HG03342 (cell line): ENCODE results near the gene FXYD6.
A peak's percentile ranks its signal among the peaks of the same experiment; 100 is the strongest.

ENCODE experiments used
- ATAC-seq: cut with Tn5 transposase; IDR thresholded peaks from one replicate; pipeline ENCODE4 v1.9.1; 2021; ENCODE audit warnings: mild to moderate bottlenecking, moderate library complexity; ENCODE audit not compliant: unreplicated experiment

FXYD6 gene

DNA sequence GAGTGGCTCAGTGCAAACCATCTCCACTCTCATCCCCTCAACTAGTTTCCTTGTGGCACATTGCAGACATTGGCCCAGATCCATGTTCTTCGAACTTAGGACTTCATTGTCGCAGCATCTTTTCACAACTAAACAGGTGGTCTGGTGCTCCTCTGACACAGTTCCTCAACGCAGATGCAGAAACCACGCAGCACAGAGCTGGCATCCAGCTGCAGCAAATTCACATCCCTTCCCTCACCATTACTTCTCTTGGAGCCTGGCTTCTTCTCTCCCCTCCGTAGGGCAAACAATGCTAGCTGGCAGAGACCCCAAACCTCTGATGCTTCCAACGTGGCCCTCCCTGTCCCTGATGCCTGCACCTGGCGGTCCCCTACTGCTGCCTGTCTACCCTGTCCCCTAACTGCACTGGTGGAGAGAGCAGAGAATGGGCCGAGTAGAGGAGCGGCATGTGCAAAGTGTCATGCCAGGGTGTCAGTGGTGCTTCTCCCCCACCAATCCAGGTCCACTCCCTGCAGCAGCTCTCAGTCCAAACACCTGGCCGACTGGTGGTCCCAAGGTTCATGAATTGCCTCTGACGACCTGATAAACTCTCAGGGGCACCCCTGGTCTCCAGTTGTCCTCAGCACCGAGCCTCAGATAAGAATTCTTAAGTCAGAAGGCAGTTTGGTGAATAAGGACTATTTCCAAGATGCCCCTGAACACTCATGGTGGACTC lies 34.6 kb upstream of the FXYD6 start:
- ATAC-seq = no peak

DNA sequence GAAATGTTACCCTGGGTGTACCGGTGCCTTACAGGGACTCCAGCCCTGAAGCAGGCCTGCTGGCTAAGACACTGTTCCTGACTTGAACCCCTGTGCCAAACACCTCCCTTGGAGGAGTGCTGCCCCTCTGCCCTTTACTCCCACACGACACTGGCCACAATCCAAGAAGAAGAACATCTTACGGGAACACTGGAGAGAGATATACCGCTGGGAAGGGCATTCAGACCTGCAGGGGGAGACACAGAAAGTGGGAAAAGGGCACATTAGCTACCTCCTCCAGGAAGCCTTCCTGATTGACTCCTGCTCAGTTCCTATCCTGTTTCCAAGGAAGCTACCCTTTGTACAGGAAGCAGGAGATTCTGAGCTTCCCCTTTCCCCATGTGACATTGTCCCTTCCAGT lies 34.1 kb upstream of the FXYD6 start:
- no peak for ATAC-seq

DNA sequence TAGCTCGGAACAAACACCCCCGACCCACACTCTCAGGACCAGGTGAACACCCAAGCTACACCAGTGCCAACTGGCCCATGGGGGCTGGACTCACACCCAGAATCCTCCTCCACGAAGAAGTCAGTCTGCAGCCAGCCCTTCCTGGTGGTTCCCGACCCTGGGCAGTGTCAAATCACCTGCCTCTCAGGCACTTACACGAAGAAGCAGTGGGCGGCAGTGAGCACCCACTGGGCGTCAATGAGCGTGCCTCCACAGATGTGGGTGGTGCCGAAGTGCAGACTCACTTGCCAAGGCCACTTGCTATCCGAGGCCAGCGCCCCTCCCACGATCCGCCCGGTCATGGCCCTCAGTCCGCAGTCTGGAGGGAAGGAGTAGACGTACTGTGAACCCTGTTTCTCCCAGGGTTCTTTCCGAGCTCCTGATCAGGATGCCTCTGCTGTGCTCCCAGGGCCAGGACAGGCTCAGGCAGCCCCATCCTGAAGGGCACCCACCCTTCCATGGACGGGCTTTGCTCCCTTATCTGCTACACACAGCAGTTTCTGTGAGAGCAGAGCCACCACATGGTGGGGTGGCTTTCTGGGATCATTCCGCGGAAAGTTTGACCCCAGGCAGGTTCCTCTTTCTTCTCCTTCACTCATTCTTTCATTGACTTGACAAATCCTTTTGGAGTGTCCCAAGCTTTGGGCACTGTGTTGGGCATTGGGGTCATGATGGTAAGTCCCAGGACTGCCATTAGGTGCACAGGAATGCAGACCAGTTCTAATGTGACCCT lies 33.3 kb upstream of the FXYD6 start:
- ATAC-seq = no peak

- no peak for ATAC-seq
Observed at GRCh38 chr11:117908959-117909610, 32.6 kb upstream of the FXYD6 start.

- no peak for ATAC-seq
Observed at GRCh38 chr11:117908109-117908895, 31.8 kb upstream of the FXYD6 start.

DNA sequence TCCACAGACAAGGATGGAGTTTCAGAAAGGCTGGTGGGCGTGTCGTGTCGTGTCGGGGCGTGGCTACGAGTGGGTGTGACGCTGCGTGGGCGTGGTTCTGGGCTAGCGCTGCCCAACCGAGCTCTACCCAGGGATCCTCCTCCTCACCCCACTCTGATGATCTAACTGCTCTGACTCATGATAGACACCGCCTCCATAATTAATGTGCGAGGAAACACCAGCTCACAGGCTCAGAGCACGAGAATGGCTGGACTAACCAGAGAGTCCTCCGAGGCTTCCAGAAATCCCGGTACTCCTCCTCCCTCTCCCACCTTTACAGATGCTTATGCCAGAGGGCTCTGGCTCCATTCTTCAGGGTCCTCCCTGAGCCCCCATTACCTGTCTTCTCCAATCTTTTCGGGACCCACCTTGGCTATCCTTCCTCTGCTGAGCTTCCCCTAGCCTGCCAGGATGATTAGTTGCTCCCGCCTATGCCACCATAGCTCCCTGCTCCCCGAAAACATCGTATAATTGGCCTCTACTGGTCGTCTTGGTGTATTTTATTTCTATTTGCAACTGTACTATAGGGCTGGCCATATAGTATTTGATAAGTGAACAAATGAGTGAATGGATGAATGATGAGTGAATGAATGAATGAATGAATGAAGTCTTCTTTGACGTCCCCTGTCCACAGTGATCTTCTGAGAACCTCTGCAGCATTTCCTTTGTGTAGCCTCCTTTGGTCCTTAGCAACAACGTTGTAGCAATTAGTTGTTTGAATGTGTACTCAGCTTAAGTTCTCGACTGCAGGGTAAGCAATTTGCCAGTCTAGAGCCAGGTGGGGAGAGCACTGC lies 31.0 kb upstream of the FXYD6 start:
- ATAC-seq = no peak

- ATAC-seq = no peak
Observed at GRCh38 chr11:117906710-117907109, 30.3 kb upstream of the FXYD6 start.

DNA sequence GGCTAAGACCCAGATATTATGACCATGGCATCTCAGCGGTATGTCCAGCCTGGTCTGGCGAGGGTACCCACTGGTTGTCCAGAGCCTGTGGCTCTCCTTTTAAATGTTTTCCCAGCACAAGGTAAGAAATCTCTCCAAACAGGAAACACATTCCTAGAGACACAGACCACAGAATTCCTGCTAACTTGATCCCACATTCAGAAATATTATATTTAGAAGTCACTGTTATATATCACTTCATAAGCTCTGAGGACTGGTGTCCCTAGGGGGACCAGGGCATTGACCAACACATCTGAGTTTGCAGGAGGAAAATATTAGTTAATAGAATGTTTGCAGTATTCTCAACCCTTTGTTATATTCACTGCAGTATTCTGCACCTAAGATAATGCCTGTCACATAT lies 29.7 kb upstream of the FXYD6 start:
- no peak for ATAC-seq

DNA sequence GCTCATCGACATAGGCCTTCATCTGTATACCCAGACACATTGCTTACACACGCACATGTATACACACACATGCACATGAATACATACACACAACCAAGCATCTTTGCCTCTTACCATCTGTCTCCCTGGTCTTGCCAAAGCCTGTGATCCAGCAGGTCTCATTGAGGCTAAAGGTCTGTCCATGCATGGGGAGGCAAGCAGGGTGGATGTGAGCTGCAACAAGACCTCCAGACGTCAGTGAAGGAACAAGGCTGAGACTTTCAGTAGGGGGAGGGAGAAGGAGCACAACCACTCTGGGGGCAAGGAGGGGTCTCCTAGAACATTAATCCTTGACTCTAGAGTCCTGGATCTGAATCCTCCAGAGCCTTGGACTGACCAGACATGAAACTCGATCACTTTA lies 29.1 kb upstream of the FXYD6 start:
- no peak for ATAC-seq

DNA sequence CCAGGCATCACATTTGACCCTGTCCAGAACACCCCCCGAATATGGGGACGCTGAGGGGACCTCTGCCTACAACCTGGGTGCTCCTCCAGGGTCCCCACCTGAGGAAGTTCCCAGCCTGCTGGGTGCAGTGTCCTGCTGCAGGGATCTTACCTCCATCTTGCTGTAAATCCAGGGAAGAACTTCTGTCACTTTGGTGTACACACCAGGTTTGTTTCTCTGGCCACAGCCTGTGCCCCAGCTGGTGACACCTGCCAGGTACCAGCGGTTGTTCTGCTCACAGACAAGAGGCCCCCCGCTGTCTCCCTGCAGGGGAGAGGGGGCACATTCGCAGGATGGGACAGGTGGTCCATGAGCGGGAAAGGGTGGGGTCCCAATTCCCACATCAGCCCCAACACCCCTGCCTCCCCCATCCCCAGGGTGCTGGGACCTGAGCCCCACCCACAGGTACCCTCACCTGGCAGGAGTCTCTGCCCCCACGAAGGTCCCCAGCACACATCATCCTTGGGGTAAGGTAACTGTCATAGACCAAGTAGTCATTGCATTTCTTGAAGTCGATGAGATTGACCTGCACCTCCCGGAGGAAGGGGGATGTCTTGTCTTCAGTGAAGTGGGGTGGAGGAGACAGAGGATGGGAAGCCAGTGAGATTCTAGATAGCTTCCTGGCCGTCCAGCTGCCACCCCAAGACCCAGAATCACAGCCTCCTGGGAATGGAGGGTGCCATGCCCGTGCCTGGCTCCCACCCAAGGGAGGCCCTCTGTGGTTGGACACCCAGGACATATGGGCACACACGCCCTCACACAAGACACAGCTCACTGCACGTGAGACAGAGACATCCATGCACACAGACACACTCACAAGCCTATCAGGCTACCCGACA lies 27.3 kb upstream of the FXYD6 start:
- no peak for ATAC-seq

- ATAC-seq = no peak
Observed at GRCh38 chr11:117902001-117902845, 25.8 kb upstream of the FXYD6 start.

GRCh38 chr11:117901601-117902000 lies 25.1 kb upstream of the FXYD6 start:
- ATAC-seq = no peak

DNA sequence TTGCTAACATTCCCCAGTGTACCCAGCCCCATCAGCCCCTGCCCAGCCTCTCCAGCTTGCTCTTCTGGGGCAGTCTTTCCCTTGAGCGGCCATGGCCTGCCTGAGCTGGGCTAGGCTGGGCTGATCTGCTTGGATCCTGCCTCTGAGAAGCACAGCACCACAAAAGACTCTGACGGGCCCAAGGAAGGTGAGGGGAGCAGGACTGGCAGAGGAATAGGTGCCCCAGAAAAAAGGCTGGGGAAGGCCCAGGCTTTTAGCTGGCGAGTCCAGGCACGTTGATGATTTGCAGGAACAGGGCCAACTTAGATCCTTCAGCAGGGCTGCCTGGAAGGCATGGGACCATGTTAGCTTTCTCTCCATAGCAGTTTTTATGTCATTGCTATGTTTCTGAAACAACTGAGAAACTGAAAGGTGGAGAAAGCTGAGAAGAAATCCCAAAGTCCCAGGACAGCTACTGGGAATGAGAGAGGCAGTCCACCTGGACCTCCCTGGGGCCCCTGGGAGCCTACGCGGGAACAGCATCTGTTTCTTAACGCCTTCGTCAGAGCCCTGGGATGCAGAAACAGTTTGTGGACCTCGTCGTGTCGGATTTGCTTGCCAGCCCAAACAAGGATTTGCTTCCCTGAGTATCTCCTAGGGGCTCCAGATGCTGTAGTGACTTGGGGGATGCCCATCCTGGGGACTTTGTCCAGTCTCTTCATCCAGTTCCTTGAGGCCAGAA lies 24.4 kb upstream of the FXYD6 start:
- no peak for ATAC-seq

DNA sequence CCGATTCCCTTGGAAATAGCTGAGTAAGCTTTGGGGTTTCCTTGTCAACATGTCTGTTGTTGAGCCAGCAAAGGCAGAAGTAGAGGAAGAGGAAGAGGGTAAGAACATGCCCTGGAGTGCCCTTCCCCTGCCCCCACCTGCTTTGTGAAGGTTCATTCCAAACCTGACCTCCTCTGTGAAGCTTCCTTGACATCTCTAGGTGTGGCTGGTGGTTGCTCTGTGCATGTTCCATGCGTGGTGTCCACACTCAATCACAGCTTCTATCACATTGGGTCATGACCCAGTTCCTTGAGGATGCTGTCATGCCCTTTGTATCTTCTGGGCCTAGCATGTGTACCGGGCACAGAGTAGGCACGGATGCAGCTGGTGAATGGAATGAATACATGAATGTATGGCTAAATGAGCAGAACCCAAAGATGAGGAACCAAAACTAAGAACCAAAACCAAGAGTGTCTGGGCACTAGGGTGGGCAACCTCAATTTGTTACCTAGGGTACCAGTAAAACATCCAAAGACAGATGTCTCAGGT lies 23.7 kb upstream of the FXYD6 start:
- peak; percentile 58 for ATAC-seq

- ATAC-seq = no peak
Observed at GRCh38 chr11:117898059-117898458, 21.6 kb upstream of the FXYD6 start.

DNA sequence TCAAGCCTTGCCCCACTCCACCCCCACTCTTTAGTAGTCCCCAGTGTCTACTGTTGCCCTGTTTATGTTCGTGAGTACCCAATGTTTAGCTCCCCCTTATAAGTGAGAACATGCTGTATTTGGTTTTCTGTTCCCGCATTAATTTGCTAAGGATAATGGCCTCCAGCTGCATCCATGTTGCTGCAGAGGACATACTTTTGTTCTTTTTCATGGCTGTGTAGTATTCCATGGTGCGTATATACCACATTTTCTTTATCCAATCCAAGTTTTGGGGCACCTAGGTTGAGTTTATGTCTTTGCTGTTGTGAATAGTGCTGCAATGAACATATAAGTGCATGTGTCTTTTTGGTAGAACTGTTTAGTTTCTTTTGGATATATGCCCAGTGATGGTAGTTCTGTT lies 16.2 kb upstream of the FXYD6 start:
- ATAC-seq = no peak

DNA sequence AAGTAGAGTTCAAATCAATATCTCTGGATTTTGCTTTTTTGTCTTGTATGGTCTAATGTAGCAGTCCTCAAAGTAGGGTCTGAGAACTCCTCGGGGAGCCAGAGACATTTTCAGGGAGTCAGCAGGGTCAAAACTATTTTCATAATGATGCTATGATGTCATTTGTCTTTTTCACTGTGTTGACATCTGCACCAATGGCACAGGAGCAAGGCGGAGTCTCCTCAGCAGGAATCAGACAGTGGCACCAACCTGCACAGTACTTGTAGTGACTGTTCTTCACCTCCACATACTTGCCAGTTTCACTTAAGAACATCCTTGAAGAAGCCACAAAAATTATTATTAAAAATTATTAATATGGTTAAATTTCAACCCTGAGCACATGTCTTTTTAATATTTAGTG lies 14.9 kb upstream of the FXYD6 start:
- no peak for ATAC-seq

- no peak for ATAC-seq
Observed at GRCh38 chr11:117888139-117888566, 11.7 kb upstream of the FXYD6 start.
